Measurements from ENCODE around the gene RNF17. TPM values are rescaled to one million over a fixed set of nuclear protein-coding genes. Genes with fewer than 3 reads are reported as not detected.

The RNF17 gene
- total and polyA plus RNA-seq, 4 donors, result 0.08 to 0.14 TPM; not detected in 2

DNA sequence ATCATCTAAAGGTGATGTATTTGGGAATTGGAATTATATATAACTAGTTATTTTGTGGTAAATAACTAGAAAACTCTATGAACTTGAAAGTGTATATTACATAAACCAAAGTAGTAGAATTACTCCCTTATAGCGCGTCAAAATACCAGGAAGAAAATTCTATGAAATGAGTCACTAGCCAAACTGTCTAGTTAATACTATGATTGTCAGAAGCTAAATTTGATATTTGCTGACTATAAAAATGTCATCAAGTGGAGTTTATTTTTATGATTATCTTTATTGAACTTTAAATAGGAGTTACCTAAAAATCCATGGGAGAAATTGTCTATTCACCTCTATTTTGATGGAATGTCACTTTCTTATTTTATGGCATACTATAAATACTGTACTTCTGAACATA is 100.6 kb downstream of the RNF17 start:
- H3K9ac ChIP-seq (ENCODE audit: low read depth in 1 of 2, low read length in 2 of 2), result no peak overlapping the region
- no peak for TF ChIP-seq SP1 (IDR thresholded peaks at IDR 0.05)
- TF ChIP-seq YY1 (IDR thresholded peaks at IDR 0.05), result no peak
- no peak for TF ChIP-seq JUND (IDR thresholded peaks at IDR 0.05)
- no peak for TF ChIP-seq HNF4G (IDR thresholded peaks at IDR 0.05)
- TF ChIP-seq HNF4A (conservative IDR thresholded peaks at IDR 0.05), result no peak
- TF ChIP-seq, protein P1, sequence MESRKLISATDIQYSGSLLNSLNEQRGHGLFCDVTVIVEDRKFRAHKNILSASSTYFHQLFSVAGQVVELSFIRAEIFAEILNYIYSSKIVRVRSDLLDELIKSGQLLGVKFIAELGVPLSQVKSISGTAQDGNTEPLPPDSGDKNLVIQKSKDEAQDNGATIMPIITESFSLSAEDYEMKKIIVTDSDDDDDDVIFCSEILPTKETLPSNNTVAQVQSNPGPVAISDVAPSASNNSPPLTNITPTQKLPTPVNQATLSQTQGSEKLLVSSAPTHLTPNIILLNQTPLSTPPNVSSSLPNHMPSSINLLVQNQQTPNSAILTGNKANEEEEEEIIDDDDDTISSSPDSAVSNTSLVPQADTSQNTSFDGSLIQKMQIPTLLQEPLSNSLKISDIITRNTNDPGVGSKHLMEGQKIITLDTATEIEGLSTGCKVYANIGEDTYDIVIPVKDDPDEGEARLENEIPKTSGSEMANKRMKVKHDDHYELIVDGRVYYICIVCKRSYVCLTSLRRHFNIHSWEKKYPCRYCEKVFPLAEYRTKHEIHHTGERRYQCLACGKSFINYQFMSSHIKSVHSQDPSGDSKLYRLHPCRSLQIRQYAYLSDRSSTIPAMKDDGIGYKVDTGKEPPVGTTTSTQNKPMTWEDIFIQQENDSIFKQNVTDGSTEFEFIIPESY (IDR thresholded peaks at IDR 0.05), result no peak
- no peak for TF ChIP-seq RXRA (IDR thresholded peaks at IDR 0.05)
- TF ChIP-seq, protein P2, sequence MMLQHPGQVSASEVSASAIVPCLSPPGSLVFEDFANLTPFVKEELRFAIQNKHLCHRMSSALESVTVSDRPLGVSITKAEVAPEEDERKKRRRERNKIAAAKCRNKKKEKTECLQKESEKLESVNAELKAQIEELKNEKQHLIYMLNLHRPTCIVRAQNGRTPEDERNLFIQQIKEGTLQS (IDR thresholded peaks at IDR 0.05), result no peak
- TF ChIP-seq, protein P3, sequence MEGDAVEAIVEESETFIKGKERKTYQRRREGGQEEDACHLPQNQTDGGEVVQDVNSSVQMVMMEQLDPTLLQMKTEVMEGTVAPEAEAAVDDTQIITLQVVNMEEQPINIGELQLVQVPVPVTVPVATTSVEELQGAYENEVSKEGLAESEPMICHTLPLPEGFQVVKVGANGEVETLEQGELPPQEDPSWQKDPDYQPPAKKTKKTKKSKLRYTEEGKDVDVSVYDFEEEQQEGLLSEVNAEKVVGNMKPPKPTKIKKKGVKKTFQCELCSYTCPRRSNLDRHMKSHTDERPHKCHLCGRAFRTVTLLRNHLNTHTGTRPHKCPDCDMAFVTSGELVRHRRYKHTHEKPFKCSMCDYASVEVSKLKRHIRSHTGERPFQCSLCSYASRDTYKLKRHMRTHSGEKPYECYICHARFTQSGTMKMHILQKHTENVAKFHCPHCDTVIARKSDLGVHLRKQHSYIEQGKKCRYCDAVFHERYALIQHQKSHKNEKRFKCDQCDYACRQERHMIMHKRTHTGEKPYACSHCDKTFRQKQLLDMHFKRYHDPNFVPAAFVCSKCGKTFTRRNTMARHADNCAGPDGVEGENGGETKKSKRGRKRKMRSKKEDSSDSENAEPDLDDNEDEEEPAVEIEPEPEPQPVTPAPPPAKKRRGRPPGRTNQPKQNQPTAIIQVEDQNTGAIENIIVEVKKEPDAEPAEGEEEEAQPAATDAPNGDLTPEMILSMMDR (IDR thresholded peaks at IDR 0.05; ENCODE audit: low read depth, low read length, missing input control), result no peak
- TF ChIP-seq, protein P4, sequence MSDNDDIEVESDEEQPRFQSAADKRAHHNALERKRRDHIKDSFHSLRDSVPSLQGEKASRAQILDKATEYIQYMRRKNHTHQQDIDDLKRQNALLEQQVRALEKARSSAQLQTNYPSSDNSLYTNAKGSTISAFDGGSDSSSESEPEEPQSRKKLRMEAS (IDR thresholded peaks at IDR 0.05), result no peak
- TF ChIP-seq RAD21 (IDR thresholded peaks at IDR 0.05), result no peak
- no peak for TF ChIP-seq EGR1 (IDR thresholded peaks at IDR 0.05; ENCODE audit: low read depth in 2 of 2)
- TF ChIP-seq FOXA2 (IDR thresholded peaks at IDR 0.05), result no peak
- no peak for TF ChIP-seq NR2F2 (IDR thresholded peaks at IDR 0.05)
- no peak for TF ChIP-seq TAF1 (conservative IDR thresholded peaks at IDR 0.05)
- TF ChIP-seq FOXA1 (IDR thresholded peaks at IDR 0.05), result no peak
- TF ChIP-seq GABPA (IDR thresholded peaks at IDR 0.05 in 1 of 2, conservative IDR thresholded peaks at IDR 0.05 in 1 of 2), result no peak
- TF ChIP-seq, protein P5, sequence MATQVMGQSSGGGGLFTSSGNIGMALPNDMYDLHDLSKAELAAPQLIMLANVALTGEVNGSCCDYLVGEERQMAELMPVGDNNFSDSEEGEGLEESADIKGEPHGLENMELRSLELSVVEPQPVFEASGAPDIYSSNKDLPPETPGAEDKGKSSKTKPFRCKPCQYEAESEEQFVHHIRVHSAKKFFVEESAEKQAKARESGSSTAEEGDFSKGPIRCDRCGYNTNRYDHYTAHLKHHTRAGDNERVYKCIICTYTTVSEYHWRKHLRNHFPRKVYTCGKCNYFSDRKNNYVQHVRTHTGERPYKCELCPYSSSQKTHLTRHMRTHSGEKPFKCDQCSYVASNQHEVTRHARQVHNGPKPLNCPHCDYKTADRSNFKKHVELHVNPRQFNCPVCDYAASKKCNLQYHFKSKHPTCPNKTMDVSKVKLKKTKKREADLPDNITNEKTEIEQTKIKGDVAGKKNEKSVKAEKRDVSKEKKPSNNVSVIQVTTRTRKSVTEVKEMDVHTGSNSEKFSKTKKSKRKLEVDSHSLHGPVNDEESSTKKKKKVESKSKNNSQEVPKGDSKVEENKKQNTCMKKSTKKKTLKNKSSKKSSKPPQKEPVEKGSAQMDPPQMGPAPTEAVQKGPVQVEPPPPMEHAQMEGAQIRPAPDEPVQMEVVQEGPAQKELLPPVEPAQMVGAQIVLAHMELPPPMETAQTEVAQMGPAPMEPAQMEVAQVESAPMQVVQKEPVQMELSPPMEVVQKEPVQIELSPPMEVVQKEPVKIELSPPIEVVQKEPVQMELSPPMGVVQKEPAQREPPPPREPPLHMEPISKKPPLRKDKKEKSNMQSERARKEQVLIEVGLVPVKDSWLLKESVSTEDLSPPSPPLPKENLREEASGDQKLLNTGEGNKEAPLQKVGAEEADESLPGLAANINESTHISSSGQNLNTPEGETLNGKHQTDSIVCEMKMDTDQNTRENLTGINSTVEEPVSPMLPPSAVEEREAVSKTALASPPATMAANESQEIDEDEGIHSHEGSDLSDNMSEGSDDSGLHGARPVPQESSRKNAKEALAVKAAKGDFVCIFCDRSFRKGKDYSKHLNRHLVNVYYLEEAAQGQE (IDR thresholded peaks at IDR 0.05), result no peak
- no peaks in the 10 kb centered on the region for H3K27me3 ChIP-seq (ENCODE audit: control insufficient read depth in 4 of 4, insufficient read depth in 4 of 4, low read length in 3 of 4)
- no peaks in the 10 kb centered on the region for H3K4me1 ChIP-seq (ENCODE audit: control insufficient read depth in 4 of 4, insufficient read depth in 4 of 4, low read length in 3 of 4)
- no peaks in the 10 kb centered on the region for H3K9me3 ChIP-seq (ENCODE audit: control insufficient read depth in 4 of 4, low read length in 3 of 4)
- H3K36me3 ChIP-seq (ENCODE audit: control insufficient read depth in 4 of 4, insufficient read depth in 3 of 4, low read depth in 1 of 4, low read length in 3 of 4), result no peaks in the 10 kb centered on the region
- WGBS, result 91% methylated on average over 2 of the region's 2 CpGs
- no peak overlapping the region for H3K27ac ChIP-seq (ENCODE audit: low read depth in 1 of 2, low read length in 2 of 2)
- no peak for DNase-seq (ENCODE audit: low spot score)
- H3K4me3 ChIP-seq (ENCODE audit: low read depth in 1 of 3, low read length in 3 of 3), result no peak overlapping the region
